IPS DF 6.9 (cell line): ENCODE data around the gene TFB2M.

Experiments
- DNase-seq: peaks from one replicate; pipeline ENCODE4 v3.0.0-alpha.2; 2013; ENCODE audit warnings: low read depth, low spot score
- H3K27ac ChIP-seq: one replicate; pipeline ENCODE4 v1.5.1; 2013; ENCODE audit warnings: low read length, control low read depth
- H3K27me3 ChIP-seq: 2 replicates; pipeline ENCODE4 v1.6.1; 2013; ENCODE audit warnings: mild to moderate bottlenecking, low read length; ENCODE audit not compliant: control insufficient read depth, insufficient read depth
- H3K36me3 ChIP-seq: 2 replicates; pipeline ENCODE4 v1.6.1; 2013; ENCODE audit warnings: low read length; ENCODE audit not compliant: control insufficient read depth, insufficient read depth
- H3K4me1 ChIP-seq: 2 replicates; pipeline ENCODE4 v1.6.1; 2013; ENCODE audit warnings: low read length; ENCODE audit not compliant: control insufficient read depth, insufficient read depth
- H3K4me3 ChIP-seq: 2 replicates; pipeline ENCODE4 v1.5.1; 2013; ENCODE audit warnings: mild to moderate bottlenecking, low read length
- H3K9me3 ChIP-seq: 2 replicates; pipeline ENCODE4 v1.6.1; 2013; ENCODE audit warnings: low read length, inconsistent platforms; ENCODE audit not compliant: control insufficient read depth, insufficient read depth
- WGBS: extraction: QIAGEN DNeasy Blood & Tissue Kit; methylation state at CpG from one replicate; pipeline ENCODE4 v1.1.7; 2013; ENCODE audit warnings: mixed read lengths, missing lambda C conversion rate; ENCODE audit not compliant: insufficient read length, insufficient coverage; 5-methylcytosine and 5-hydroxymethylcytosine counted together

The TFB2M gene

GRCh38 chr1:246554201-246554600, 11.9 kb downstream of the TFB2M start:
- Histone ChIP-seq H3K4me1 (no peaks in the 10 kb centered on the region), H3K36me3 (peaks cover 4% of the 10 kb centered on the region; the same call in 1 of the 2 replicates), H3K4me3 (no peak overlapping the region), H3K9me3 (no peaks in the 10 kb centered on the region), H3K27me3 (no peaks in the 10 kb centered on the region; the same call in 1 of the 2 replicates), H3K27ac (no peak overlapping the region)
- WGBS: no CpG with 5 or more reads among the region's 16 CpGs
- no peak for DNase-seq

DNA sequence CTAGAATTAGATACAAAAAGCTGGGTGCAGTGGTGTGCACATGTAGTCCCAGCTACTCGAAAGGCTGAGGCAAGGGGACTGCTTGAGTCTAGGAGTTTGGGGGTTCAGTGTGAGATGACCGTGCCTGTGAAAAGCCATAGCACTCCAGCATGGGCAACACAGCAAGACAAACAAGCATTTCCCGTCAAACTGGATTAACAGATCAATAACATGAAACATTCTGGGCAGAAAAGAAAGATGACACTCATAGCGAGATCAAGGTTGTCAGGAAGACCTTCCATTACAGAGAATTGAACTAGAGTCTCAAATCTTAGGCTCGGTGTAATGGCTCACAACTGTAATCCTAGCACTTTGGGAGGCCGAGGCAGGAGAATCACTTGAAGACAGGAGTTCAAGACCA, 14.0 kb downstream of the TFB2M start:
- H3K4me3 ChIP-seq: no peak overlapping the region
- H3K9me3 ChIP-seq: no peaks in the 10 kb centered on the region
- DNase-seq: no peak
- WGBS: no CpG with 5 or more reads among the region's 6 CpGs
- no peaks in the 10 kb centered on the region for H3K4me1 ChIP-seq
- peaks cover 5% of the 10 kb centered on the region; the same call in 1 of the 2 replicates for H3K36me3 ChIP-seq
- H3K27me3 ChIP-seq: no peaks in the 10 kb centered on the region; the same call in 1 of the 2 replicates
- no peak overlapping the region for H3K27ac ChIP-seq

GRCh38 chr1:246550402-246550801, 15.7 kb downstream of the TFB2M start:
- no peak for DNase-seq
- H3K27ac ChIP-seq: no peak overlapping the region
- H3K36me3 ChIP-seq: peaks cover 5% of the 10 kb centered on the region; the same call in 1 of the 2 replicates
- H3K27me3 ChIP-seq: no peaks in the 10 kb centered on the region; the same call in 1 of the 2 replicates
- WGBS: no CpG with 5 or more reads among the region's 11 CpGs
- no peak overlapping the region for H3K4me3 ChIP-seq
- H3K4me1 ChIP-seq: no peaks in the 10 kb centered on the region
- no peaks in the 10 kb centered on the region for H3K9me3 ChIP-seq

DNA sequence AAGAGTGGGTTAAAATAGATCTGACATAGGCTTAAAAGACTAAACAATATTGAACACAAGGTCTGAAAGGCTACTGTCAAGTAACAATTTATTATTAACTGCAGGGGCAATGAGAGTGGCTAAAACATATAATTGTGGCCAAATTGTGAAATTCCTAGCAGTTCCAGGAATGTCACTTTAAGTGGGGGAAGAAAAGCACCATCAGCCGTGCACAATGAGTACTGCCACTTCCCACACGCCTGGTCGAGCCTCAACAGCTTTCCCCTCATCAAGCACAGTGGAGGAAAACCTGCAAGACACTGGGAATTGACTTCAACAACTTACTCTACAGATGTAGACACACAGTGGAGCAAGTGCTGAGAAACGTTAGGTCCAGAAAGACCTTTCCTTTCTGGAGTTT, 16.4 kb downstream of the TFB2M start:
- WGBS: no CpG with 5 or more reads among the region's 4 CpGs
- H3K9me3 ChIP-seq: no peaks in the 10 kb centered on the region
- no peaks in the 10 kb centered on the region for H3K4me1 ChIP-seq

GRCh38 chr1:246544001-246544400, 22.1 kb downstream of the TFB2M start:
- no CpG with 5 or more reads among the region's 1 CpG for WGBS
- Histone ChIP-seq H3K27ac (no peak overlapping the region), H3K36me3 (peaks cover 4% of the 10 kb centered on the region; the same call in 1 of the 2 replicates), H3K4me1 (no peaks in the 10 kb centered on the region), H3K4me3 (no peak overlapping the region), H3K9me3 (no peaks in the 10 kb centered on the region), H3K27me3 (no peaks in the 10 kb centered on the region)
- no peak for DNase-seq

More for the DNA sequence above, 16.4 kb downstream of the TFB2M start:
- no peak overlapping the region for H3K27ac ChIP-seq
- DNase-seq: no peak
- H3K36me3 ChIP-seq: peaks cover 5% of the 10 kb centered on the region; the same call in 1 of the 2 replicates
- no peaks in the 10 kb centered on the region; the same call in 1 of the 2 replicates for H3K27me3 ChIP-seq
- H3K4me3 ChIP-seq: no peak overlapping the region

GRCh38 chr1:246540738-246541491, 25.1 kb downstream of the TFB2M start:
- no CpG with 5 or more reads among the region's 7 CpGs for WGBS

DNA sequence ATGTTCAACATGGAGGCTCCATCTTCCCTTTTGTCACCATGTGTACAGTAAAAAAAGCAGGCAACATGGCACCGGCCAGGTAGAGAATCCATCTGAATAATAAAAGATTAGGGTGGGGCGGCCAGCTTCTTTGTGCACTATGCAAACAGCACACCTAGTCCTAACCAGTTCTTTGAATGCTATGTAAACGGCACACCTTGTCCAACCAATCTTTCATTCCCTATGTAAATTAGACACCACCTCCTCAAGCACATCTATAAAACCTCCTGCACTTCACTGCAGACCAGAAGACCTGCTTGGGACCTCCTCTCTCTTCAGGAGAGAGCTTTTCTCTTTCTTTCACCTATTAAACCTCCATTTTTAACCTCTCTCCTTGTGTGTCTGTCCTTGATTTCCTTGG, 28.2 kb downstream of the TFB2M start:
- no CpG with 5 or more reads among the region's 3 CpGs for WGBS
- DNase-seq: no peak
- H3K27ac ChIP-seq: no peak overlapping the region
- H3K4me3 ChIP-seq: no peak overlapping the region
- H3K27me3 ChIP-seq: no peaks in the 10 kb centered on the region; the same call in 1 of the 2 replicates
- no peaks in the 10 kb centered on the region for H3K9me3 ChIP-seq
- no peaks in the 10 kb centered on the region for H3K4me1 ChIP-seq
- H3K36me3 ChIP-seq: no peaks in the 10 kb centered on the region; the same call in 1 of the 2 replicates

More at GRCh38 chr1:246540738-246541491, 25.1 kb downstream of the TFB2M start:
- Histone ChIP-seq H3K4me1 (no peaks in the 10 kb centered on the region), H3K4me3 (no peak overlapping the region), H3K36me3 (peaks cover 4% of the 10 kb centered on the region; the same call in 1 of the 2 replicates), H3K27ac (no peak overlapping the region), H3K9me3 (no peaks in the 10 kb centered on the region), H3K27me3 (no peaks in the 10 kb centered on the region; the same call in 1 of the 2 replicates)
- no peak for DNase-seq

- no CpG with 5 or more reads among the region's 7 CpGs for WGBS
- no peaks in the 10 kb centered on the region for H3K9me3 ChIP-seq
- H3K4me3 ChIP-seq: no peak overlapping the region
- H3K36me3 ChIP-seq: no peaks in the 10 kb centered on the region; the same call in 1 of the 2 replicates
- H3K27ac ChIP-seq: no peak overlapping the region
- no peaks in the 10 kb centered on the region for H3K4me1 ChIP-seq
- no peak for DNase-seq
- H3K27me3 ChIP-seq: no peaks in the 10 kb centered on the region; the same call in 1 of the 2 replicates
These were observed 28.6 kb downstream of the TFB2M start for GRCh38 chr1:246537441-246537840.

- no peak for DNase-seq
- H3K36me3 ChIP-seq: no peaks in the 10 kb centered on the region
- H3K4me3 ChIP-seq: no peak overlapping the region
- no peaks in the 10 kb centered on the region for H3K4me1 ChIP-seq
- no CpG with 5 or more reads among the region's 1 CpG for WGBS
- no peak overlapping the region for H3K27ac ChIP-seq
- H3K27me3 ChIP-seq: no peaks in the 10 kb centered on the region; the same call in 1 of the 2 replicates
- H3K9me3 ChIP-seq: no peaks in the 10 kb centered on the region
These were observed 31.9 kb downstream of the TFB2M start for GRCh38 chr1:246534114-246534513.

DNA sequence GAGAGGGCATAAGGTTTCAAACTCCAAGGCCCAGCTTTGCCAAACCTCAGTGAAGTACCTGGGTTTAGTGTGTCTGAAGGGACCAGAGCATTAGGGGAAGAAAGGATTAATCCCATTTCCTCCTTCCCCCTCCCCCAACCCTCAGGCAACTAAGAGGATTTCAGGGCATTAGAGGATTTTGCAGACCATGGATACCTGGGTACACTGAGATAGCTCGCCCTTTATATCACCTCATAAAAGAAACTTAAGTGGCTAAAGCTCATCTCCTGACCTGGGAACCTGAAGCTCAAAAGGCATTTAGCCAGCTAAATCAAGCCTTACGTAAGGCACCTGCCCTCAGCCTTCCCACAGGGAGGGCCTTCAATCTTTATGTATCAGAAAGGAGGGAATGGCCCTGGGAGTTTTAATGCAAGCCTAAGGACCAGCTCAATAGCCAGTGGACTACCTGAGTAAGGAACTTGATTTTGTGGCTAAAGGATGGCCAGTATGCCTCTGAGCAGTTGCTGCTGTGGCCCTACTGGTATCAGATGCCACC, 32.6 kb downstream of the TFB2M start:
- DNase-seq: no peak
- H3K27ac ChIP-seq: no peak overlapping the region
- H3K9me3 ChIP-seq: no peaks in the 10 kb centered on the region
- no peak overlapping the region for H3K4me3 ChIP-seq
- no peaks in the 10 kb centered on the region for H3K36me3 ChIP-seq
- no CpG with 5 or more reads among the region's 2 CpGs for WGBS
- no peaks in the 10 kb centered on the region for H3K27me3 ChIP-seq
- H3K4me1 ChIP-seq: no peaks in the 10 kb centered on the region
